HG02870 (cell line): ENCODE measurements around the gene TRAPPC12.
"Not testable (repeated sequence)": the region's sequence is repeated elsewhere in the genome, so short reads cannot be mapped to it uniquely, and the experiment has no call there.

ENCODE experiments used
- ATAC-seq: cut with Tn5 transposase; IDR thresholded peaks from one replicate; pipeline ENCODE4 v1.9.1; 2021; ENCODE audit warnings: mild to moderate bottlenecking, moderate library complexity; ENCODE audit not compliant: unreplicated experiment

The TRAPPC12 gene

GRCh38 chr2:3368261-3368722, 11.2 kb upstream of the TRAPPC12 start:
- ATAC-seq, result no peak

- ATAC-seq, result not testable (repeated sequence)
Measured at GRCh38 chr2:3369340-3370181, 9.9 kb upstream of the TRAPPC12 start.

- no peak for ATAC-seq
Measured at GRCh38 chr2:3376821-3377220, 2.7 kb upstream of the TRAPPC12 start.

GRCh38 chr2:3377279-3377611, 2.2 kb upstream of the TRAPPC12 start:
- peak; percentile 11 for ATAC-seq

GRCh38 chr2:3377612-3378432, 1.7 kb upstream of the TRAPPC12 start, which contains the start of gene EIPR1:
Gene EIPR1 (minus strand): TSS chr2:3377818. CDS start chr2:3377689, 129 bp downstream.
- peak; percentile 74 for ATAC-seq

GRCh38 chr2:3379339-3379646, 201 bp upstream of the TRAPPC12 start:
- no peak for ATAC-seq

GRCh38 chr2:3386448-3386958, 7.0 kb downstream of the TRAPPC12 start:
- no peak for ATAC-seq

GRCh38 chr2:3387011-3387410, 7.5 kb downstream of the TRAPPC12 start:
- ATAC-seq, result no peak

- no peak for ATAC-seq
Measured at GRCh38 chr2:3387644-3388411, 8.3 kb downstream of the TRAPPC12 start.

- ATAC-seq, result no peak
Measured at GRCh38 chr2:3388412-3388738, 8.9 kb downstream of the TRAPPC12 start.

- ATAC-seq, result no peak
Measured at GRCh38 chr2:3389193-3389592, 9.7 kb downstream of the TRAPPC12 start.

- no peak for ATAC-seq
Measured at GRCh38 chr2:3390041-3390440, 10.5 kb downstream of the TRAPPC12 start.

- ATAC-seq, result no peak
Measured at GRCh38 chr2:3392216-3392615, 12.7 kb downstream of the TRAPPC12 start.

- ATAC-seq, result no peak
Measured at GRCh38 chr2:3396920-3397559, 17.5 kb downstream of the TRAPPC12 start.

- ATAC-seq, result no peak
Measured at GRCh38 chr2:3398857-3399256, 19.4 kb downstream of the TRAPPC12 start.

- ATAC-seq, result no peak
Measured at GRCh38 chr2:3399381-3399780, 19.9 kb downstream of the TRAPPC12 start.

- ATAC-seq, result no peak
Measured at GRCh38 chr2:3399829-3400228, 20.3 kb downstream of the TRAPPC12 start.

- peak; percentile 99 for ATAC-seq
Measured at GRCh38 chr2:3403587-3404334, 24.3 kb downstream of the TRAPPC12 start.

GRCh38 chr2:3404349-3404894, 24.9 kb downstream of the TRAPPC12 start:
- no peak for ATAC-seq

- ATAC-seq, result no peak
Measured at GRCh38 chr2:3405307-3405706, 25.8 kb downstream of the TRAPPC12 start.
